H1 (cell line): ENCODE data around the gene GSTCD. TPM values are rescaled to one million over a fixed set of nuclear protein-coding genes. Genes with fewer than 3 reads are reported as not detected.

Source experiments
- CTCF ChIA-PET: fragments of 300-600 bp; sonication (Branson Sonifier 250); formaldehyde crosslinking; loops from one replicate; lab custom pipeline; 2021; ENCODE audit not compliant: partially characterized antibody; lab: Charles Lee
- POLR2A ChIA-PET: fragments of 300-600 bp; sonication (Branson Sonifier 250); formaldehyde crosslinking; loops from one replicate; lab custom pipeline; 2021; ENCODE audit warnings: inconsistent platforms; ENCODE audit not compliant: partially characterized antibody; lab: Charles Lee
- DNase-seq, 2 experiments: peaks; one replicate each; pipeline versions ENCODE4 v3.0.0 to v3.0.0-alpha.2; 2010 to 2022; ENCODE audit warnings: low spot score in 2 of 2, low read depth in 1 of 2, mixed read lengths in 1 of 2
- FAIRE-seq: peaks from 2 replicates; lab custom pipeline; 2011; peaks lifted over from hg19 to GRCh38; lab: Jason Lieb, UNC
- H2AFZ ChIP-seq: 2 replicates; pipeline ENCODE4 v1.8.1; 2012; ENCODE audit warnings: low read length, inconsistent platforms
- H2AK5ac ChIP-seq: 2 replicates; pipeline ENCODE4 v1.6.1; 2013; ENCODE audit warnings: low read depth, low read length
- H2BK120ac ChIP-seq: replicated peaks from 2 replicates; pipeline ENCODE3; 2013; ENCODE audit warnings: low read depth, low read length, inconsistent platforms
- H2BK12ac ChIP-seq: 2 replicates; pipeline ENCODE4 v1.6.1; 2013; ENCODE audit warnings: low read depth, low read length
- H2BK15ac ChIP-seq: 2 replicates; pipeline ENCODE4 v1.6.1; 2013; ENCODE audit warnings: low read length
- H2BK20ac ChIP-seq: 2 replicates; pipeline ENCODE4 v1.6.1; 2013; ENCODE audit warnings: low read length
- H2BK5ac ChIP-seq: 2 replicates; pipeline ENCODE4 v1.6.1; 2013; ENCODE audit warnings: low read depth, low read length
- H3K14ac ChIP-seq: 2 replicates; pipeline ENCODE4 v1.6.1; 2013; ENCODE audit warnings: inconsistent platforms; ENCODE audit not compliant: insufficient read length
- H3K18ac ChIP-seq: 2 replicates; pipeline ENCODE4 v1.6.1; 2013; ENCODE audit warnings: low read length; ENCODE audit errors: extremely low read depth
- H3K23ac ChIP-seq: 2 replicates; pipeline ENCODE4 v1.6.1; 2013; ENCODE audit warnings: inconsistent platforms; ENCODE audit not compliant: insufficient read length
- H3K23me2 ChIP-seq: 2 replicates; pipeline ENCODE4 v1.6.1; 2013; ENCODE audit warnings: low read depth, low read length
- H3K27ac ChIP-seq: 2 replicates; pipeline ENCODE4 v1.6.1; 2011; ENCODE audit warnings: low read depth, low read length, inconsistent platforms
- H3K27me3 ChIP-seq, 4 experiments: replicated peaks in 1 of 4; 1 replicate in 1 of 4; 2 replicates in 3 of 4; pipeline versions ENCODE4 v1.6.1 to v1.8.1; 2011 to 2013; ENCODE audit warnings: low read length in 3 of 4, mild to moderate bottlenecking in 3 of 4, inconsistent platforms in 2 of 4, mixed read lengths in 2 of 4, moderate library complexity in 1 of 4; ENCODE audit not compliant: control insufficient read depth in 3 of 4, insufficient read depth in 3 of 4; ENCODE audit errors: extremely low read depth in 1 of 4
- H3K36me3 ChIP-seq, 4 experiments: 2 replicates each; pipeline versions ENCODE4 v1.6.1 to v1.8.1; 2011 to 2013; ENCODE audit warnings: mild to moderate bottlenecking in 4 of 4, low read length in 3 of 4, moderate library complexity in 2 of 4, control low read depth in 1 of 4, inconsistent platforms in 1 of 4; ENCODE audit not compliant: insufficient read depth in 4 of 4, control insufficient read depth in 2 of 4
- H3K4ac ChIP-seq: replicated peaks from 2 replicates; pipeline ENCODE3; 2013; ENCODE audit warnings: low read length, low read depth, mixed read lengths, inconsistent platforms; ENCODE audit not compliant: insufficient read length
- H3K4me1 ChIP-seq, 4 experiments: replicated peaks in 1 of 4; 1 replicate in 1 of 4; 2 replicates in 3 of 4; pipeline versions ENCODE4 v1.6.1 to v1.8.1; 2011 to 2013; ENCODE audit warnings: low read length in 3 of 4, inconsistent platforms in 2 of 4, mixed read lengths in 1 of 4; ENCODE audit not compliant: insufficient read depth in 4 of 4, control insufficient read depth in 3 of 4
- H3K4me2 ChIP-seq, 2 experiments: 2 replicates each; pipeline versions ENCODE4 v1.6.1 to v1.8.1; 2011 to 2013; ENCODE audit warnings: low read depth in 2 of 2, low read length in 2 of 2, control low read depth in 1 of 2, inconsistent platforms in 1 of 2, mild to moderate bottlenecking in 1 of 2; ENCODE audit not compliant: insufficient read depth in 1 of 2
- H3K4me3 ChIP-seq, 4 experiments: fragments of 200-600, 300-600 bp in 1 of 4; sonication (generic), shearing (Covaris generic), sonication (Bioruptor Twin) in 1 of 4; 2 replicates each; pipeline versions ENCODE4 v1.5.1 to v1.8.1; 2011 to 2016; ENCODE audit warnings: low read length in 4 of 4, low read depth in 3 of 4, control low read depth in 2 of 4, inconsistent platforms in 2 of 4, mild to moderate bottlenecking in 2 of 4, mixed read lengths in 1 of 4, moderate library complexity in 1 of 4; ENCODE audit not compliant: insufficient read depth in 2 of 4; ENCODE audit errors: extremely low read depth in 1 of 4
- H3K56ac ChIP-seq: replicated peaks from 2 replicates; pipeline ENCODE3; 2013; ENCODE audit warnings: low read depth, mild to moderate bottlenecking, mixed read lengths, low read length, inconsistent platforms; ENCODE audit not compliant: insufficient read length
- H3K79me1 ChIP-seq: 2 replicates; pipeline ENCODE4 v1.6.1; 2013; ENCODE audit warnings: low read depth, low read length, control low read depth
- H3K79me2 ChIP-seq, 2 experiments: 2 replicates each; pipeline versions ENCODE4 v1.6.1 to v1.8.1; 2012 to 2013; ENCODE audit warnings: low read length in 2 of 2, mild to moderate bottlenecking in 2 of 2, inconsistent platforms in 1 of 2; ENCODE audit not compliant: insufficient read depth in 2 of 2, control insufficient read depth in 1 of 2
- H3K9ac ChIP-seq, 4 experiments: replicated peaks in 1 of 4; 1 replicate in 1 of 4; 2 replicates in 3 of 4; pipeline versions ENCODE4 v1.6.1 to v1.8.1; 2011 to 2013; ENCODE audit warnings: low read depth in 3 of 4, low read length in 3 of 4, control low read depth in 2 of 4, mild to moderate bottlenecking in 2 of 4, moderate library complexity in 2 of 4, inconsistent platforms in 1 of 4; ENCODE audit errors: extremely low read depth in 1 of 4
- H3K9me3 ChIP-seq, 2 experiments: 2 replicates each; pipeline versions ENCODE4 v1.6.1 to v1.8.1; 2012 to 2013; ENCODE audit warnings: mild to moderate bottlenecking in 2 of 2, moderate library complexity in 2 of 2, control low read depth in 1 of 2, inconsistent platforms in 1 of 2, low read depth in 1 of 2, low read length in 1 of 2, mixed read lengths in 1 of 2; ENCODE audit not compliant: insufficient read depth in 2 of 2
- H4K20me1 ChIP-seq, 2 experiments: replicated peaks in 1 of 2; 2 replicates each; pipeline versions ENCODE3 to v1.8.1; 2011 to 2013; ENCODE audit warnings: inconsistent platforms in 2 of 2, low read length in 2 of 2, mild to moderate bottlenecking in 1 of 2; ENCODE audit not compliant: insufficient read depth in 2 of 2, control insufficient read depth in 1 of 2
- H4K5ac ChIP-seq: 2 replicates; pipeline ENCODE4 v1.6.1; 2013; ENCODE audit warnings: low read length, low read depth, mixed read lengths, inconsistent platforms; ENCODE audit not compliant: insufficient read length
- H4K8ac ChIP-seq: 2 replicates; pipeline ENCODE4 v1.8.0; 2013; ENCODE audit warnings: mild to moderate bottlenecking, moderate library complexity, low read length, inconsistent platforms; ENCODE audit not compliant: insufficient read depth; ENCODE audit errors: extremely low read depth
- H4K91ac ChIP-seq: replicated peaks from 2 replicates; pipeline ENCODE3; 2013; ENCODE audit warnings: low read length, mixed read lengths, inconsistent platforms; ENCODE audit not compliant: insufficient read length
- ASH2L ChIP-seq: fragments of 200-600, 300-600 bp; sonication (generic); IDR thresholded peaks from one replicate; pipeline ENCODE4 v1.7.1; 2017; ENCODE audit warnings: low read length
- BCL11A ChIP-seq, 2 experiments: IDR thresholded peaks; one replicate each; pipeline ENCODE4 v1.6.1; 2011; ENCODE audit warnings: low read depth in 2 of 2, low read length in 2 of 2, mild to moderate bottlenecking in 2 of 2
- CTCF ChIP-seq, 3 experiments: IDR thresholded peaks; 1 replicate in 2 of 3; 2 replicates in 1 of 3; pipeline versions ENCODE4 v1.5.1 to v1.6.1; 2011; ENCODE audit warnings: low read length in 3 of 3, mild to moderate bottlenecking in 3 of 3, inconsistent platforms in 2 of 3, low read depth in 1 of 3, moderate library complexity in 1 of 3; ENCODE audit not compliant: insufficient read depth in 1 of 3; ENCODE audit errors: control extremely low read depth in 1 of 3
- NANOG ChIP-seq: IDR thresholded peaks from 2 replicates; pipeline ENCODE4 v1.6.1; 2011; ENCODE audit warnings: low read length, low read depth, mild to moderate bottlenecking, inconsistent platforms; ENCODE audit not compliant: insufficient read depth, poor library complexity, severe bottlenecking
- NRF1 ChIP-seq: IDR thresholded peaks from 2 replicates; pipeline ENCODE4 v1.6.1; 2011; ENCODE audit warnings: mild to moderate bottlenecking, low read depth, low read length, improper control_type of control experiment
- POLR2AphosphoS5 ChIP-seq: IDR thresholded peaks from 2 replicates; pipeline ENCODE4 v1.6.1; 2011; ENCODE audit warnings: low read depth, low read length
- RNF2 ChIP-seq: fragments of 200-900, 300-1000 bp; sonication (generic); IDR thresholded peaks from 2 replicates; pipeline ENCODE4 v1.7.1; 2016; ENCODE audit warnings: borderline replicate concordance, low read depth, mild to moderate bottlenecking, antibody characterized with exemption, low read length; ENCODE audit not compliant: poor library complexity, severe bottlenecking; ENCODE audit errors: missing control alignments
- SP4 ChIP-seq: IDR thresholded peaks from 2 replicates; pipeline ENCODE4 v1.6.1; 2012; ENCODE audit warnings: low read length, inconsistent platforms
- TAF1 ChIP-seq: IDR thresholded peaks from 2 replicates; pipeline ENCODE4 v1.6.1; 2011; ENCODE audit warnings: mild to moderate bottlenecking, low read depth, low read length
- TAF7 ChIP-seq: optimal IDR thresholded peaks from 2 replicates; pipeline ENCODE3; 2011; ENCODE audit warnings: low read depth, mild to moderate bottlenecking, inconsistent platforms, low read length, moderate library complexity, borderline replicate concordance
- WGBS, 2 experiments: shearing (Covaris generic) in 1 of 2; methylation state at CpG; one replicate each; pipeline versions ENCODE4 v1.1.6 to v1.1.7; 2013 to 2015; ENCODE audit warnings: low lambda C conversion rate in 2 of 2, mixed read lengths in 2 of 2, inconsistent platforms in 1 of 2, low coverage in 1 of 2, missing lambda C conversion rate in 1 of 2; ENCODE audit not compliant: insufficient replicate concordance in 2 of 2, insufficient coverage in 1 of 2, insufficient read length in 1 of 2; ENCODE audit errors: extremely low coverage in 1 of 2, missing lambda C conversion rate in 1 of 2; 5-methylcytosine and 5-hydroxymethylcytosine counted together
- polyA plus RNA-seq, 7 experiments: library from polyadenylated mRNA; depleted of rRNA in 3 of 7; stranded (reverse) in 5 of 7; unstranded in 2 of 7; fragments of >200 nt in 5 of 7; fragments of 200-250 nt in 2 of 7; gene quantifications; 1 replicate in 5 of 7; 2 replicates in 1 of 7; 4 replicates in 1 of 7; pipeline versions ENCODE4 v1.2.1 to v1.2.3, GENCODE V29; 2011 to 2013; ENCODE audit warnings: missing spikeins in 2 of 7, mixed read lengths in 2 of 7
- total RNA-seq: library from RNA; stranded (reverse); fragmentation: NEBNext Ultra II Directional; extraction: Animal tissue kit (Norgen Biotek cat#: 25700); gene quantifications from 2 replicates; pipeline ENCODE4 v1.2.1, GENCODE V29; 2021

Gene GSTCD
- total and polyA plus RNA-seq, 2 of the 8 experiments (the other 6 are each of a cell fraction or from before 2014, with no cell fraction given): 8.5 to 24.6 TPM

GRCh38 chr4:105683038-105683437 is 25.5 kb upstream of the GSTCD start:
- DNase-seq: no peak
- POLR2A ChIA-PET: no interaction called here
- Histone ChIP-seq H3K14ac (no peak overlapping the region), H3K9ac (no peak overlapping the region), H4K5ac (no peak overlapping the region), H3K27ac (no peak overlapping the region), H3K4ac (no peak overlapping the region), H3K27me3 (no peaks in the 10 kb centered on the region), H2AK5ac (no peak overlapping the region), H2BK20ac (no peak overlapping the region), H3K4me2 (no peak overlapping the region), H2BK15ac (no peak overlapping the region), H2AFZ (no peak overlapping the region), H3K79me1 (no peaks in the 10 kb centered on the region), H2BK12ac (no peak overlapping the region), H3K79me2 (no peaks in the 10 kb centered on the region), H4K91ac (no peak overlapping the region), H3K23me2 (no peaks in the 10 kb centered on the region), H4K8ac (no peak overlapping the region), H3K56ac (no peak overlapping the region), H2BK5ac (no peak overlapping the region), H3K4me1 (peaks cover 0 to 3% (median 0%) of the 10 kb centered on the region in 4 experiments; a peak in 1 of 7 replicates), H4K20me1 (peaks cover 0 to 2% of the 10 kb centered on the region in 2 experiments), H2BK120ac (no peak overlapping the region), H3K36me3 (peaks cover 0 to 5% (median 4%) of the 10 kb centered on the region in 4 experiments; a peak in 3 of 8 replicates), H3K9me3 (no peaks in the 10 kb centered on the region), H3K18ac (no peak overlapping the region), H3K4me3 (no peak overlapping the region), H3K23ac (no peak overlapping the region)
- WGBS, 2 experiments: 89% methylated on average over 4 of the region's 4 CpGs; no CpG with 5 or more reads in 1 of the 2 experiments
- CTCF ChIA-PET: interaction anchor here (1.2 kb wide), 1 partner anchor 51 kb away, joined by 3 read pairs; no protein-coding TSS in a partner anchor
- TF ChIP-seq POLR2AphosphoS5: no peak
- no peak for TF ChIP-seq NRF1
- TF ChIP-seq TAF1: no peak
- no peak for TF ChIP-seq NANOG
- TF ChIP-seq BCL11A (IDR thresholded peaks at IDR 0.05; ENCODE audit: low read depth in 2 of 2, low read length in 2 of 2): no peak
- TF ChIP-seq RNF2: no peak
- TF ChIP-seq SP4: no peak
- no peak for TF ChIP-seq CTCF (IDR thresholded peaks at IDR 0.05; ENCODE audit: control extremely low read depth in 1 of 3, insufficient read depth in 1 of 3, low read depth in 1 of 3, low read length in 3 of 3)
- no peak for TF ChIP-seq ASH2L
- no peak for TF ChIP-seq TAF7
- no peak for FAIRE-seq
